Measurements from ENCODE around the gene CTNNA3. TPM values are rescaled to one million over a fixed set of nuclear protein-coding genes. Genes with fewer than 3 reads are reported as not detected.

The CTNNA3 gene
- total RNA-seq, 2 donors from 2014 or later: 0.37 to 1.1 TPM

GRCh38 chr10:67277402-67277801, 418.6 kb downstream of the CTNNA3 start:
- no peak for DNase-seq
- no peaks in the 10 kb centered on the region for H3K36me3 ChIP-seq
- no peaks in the 10 kb centered on the region for H3K4me1 ChIP-seq
- H3K27me3 ChIP-seq: no peaks in the 10 kb centered on the region
- no peak overlapping the region for H3K9ac ChIP-seq (ENCODE audit: low read depth in 2 of 2, low read length in 2 of 2)
- TF ChIP-seq, protein P1, sequence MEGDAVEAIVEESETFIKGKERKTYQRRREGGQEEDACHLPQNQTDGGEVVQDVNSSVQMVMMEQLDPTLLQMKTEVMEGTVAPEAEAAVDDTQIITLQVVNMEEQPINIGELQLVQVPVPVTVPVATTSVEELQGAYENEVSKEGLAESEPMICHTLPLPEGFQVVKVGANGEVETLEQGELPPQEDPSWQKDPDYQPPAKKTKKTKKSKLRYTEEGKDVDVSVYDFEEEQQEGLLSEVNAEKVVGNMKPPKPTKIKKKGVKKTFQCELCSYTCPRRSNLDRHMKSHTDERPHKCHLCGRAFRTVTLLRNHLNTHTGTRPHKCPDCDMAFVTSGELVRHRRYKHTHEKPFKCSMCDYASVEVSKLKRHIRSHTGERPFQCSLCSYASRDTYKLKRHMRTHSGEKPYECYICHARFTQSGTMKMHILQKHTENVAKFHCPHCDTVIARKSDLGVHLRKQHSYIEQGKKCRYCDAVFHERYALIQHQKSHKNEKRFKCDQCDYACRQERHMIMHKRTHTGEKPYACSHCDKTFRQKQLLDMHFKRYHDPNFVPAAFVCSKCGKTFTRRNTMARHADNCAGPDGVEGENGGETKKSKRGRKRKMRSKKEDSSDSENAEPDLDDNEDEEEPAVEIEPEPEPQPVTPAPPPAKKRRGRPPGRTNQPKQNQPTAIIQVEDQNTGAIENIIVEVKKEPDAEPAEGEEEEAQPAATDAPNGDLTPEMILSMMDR (IDR thresholded peaks at IDR 0.05): no peak
- intact Hi-C loops (cut with DNase I): no loop called here
- no peaks in the 10 kb centered on the region for H3K9me3 ChIP-seq
- no peak overlapping the region for H3K27ac ChIP-seq
- no peak overlapping the region for H3K4me3 ChIP-seq

- intact Hi-C loops (cut with DNase I): no loop called here
- Histone ChIP-seq H3K9ac (ENCODE audit: low read depth in 2 of 2, low read length in 2 of 2) (no peak overlapping the region), H3K9me3 (no peaks in the 10 kb centered on the region), H3K27ac (no peak overlapping the region), H3K36me3 (no peaks in the 10 kb centered on the region), H3K4me1 (no peaks in the 10 kb centered on the region), H3K4me3 (no peak overlapping the region), H3K27me3 (no peaks in the 10 kb centered on the region)
- DNase-seq: no peak
- TF ChIP-seq, protein P1 (IDR thresholded peaks at IDR 0.05): no peak
Observed at GRCh38 chr10:67269828-67270227, 426.2 kb downstream of the CTNNA3 start.

GRCh38 chr10:67268146-67268545, 427.8 kb downstream of the CTNNA3 start:
- TF ChIP-seq, protein P1 (IDR thresholded peaks at IDR 0.05): no peak
- Histone ChIP-seq H3K4me1 (no peaks in the 10 kb centered on the region), H3K4me3 (no peak overlapping the region), H3K9me3 (no peaks in the 10 kb centered on the region), H3K27ac (no peak overlapping the region), H3K36me3 (no peaks in the 10 kb centered on the region), H3K27me3 (no peaks in the 10 kb centered on the region), H3K9ac (ENCODE audit: low read depth in 2 of 2, low read length in 2 of 2) (no peak overlapping the region)
- intact Hi-C loops (cut with DNase I): no loop called here
- DNase-seq: no peak

DNA sequence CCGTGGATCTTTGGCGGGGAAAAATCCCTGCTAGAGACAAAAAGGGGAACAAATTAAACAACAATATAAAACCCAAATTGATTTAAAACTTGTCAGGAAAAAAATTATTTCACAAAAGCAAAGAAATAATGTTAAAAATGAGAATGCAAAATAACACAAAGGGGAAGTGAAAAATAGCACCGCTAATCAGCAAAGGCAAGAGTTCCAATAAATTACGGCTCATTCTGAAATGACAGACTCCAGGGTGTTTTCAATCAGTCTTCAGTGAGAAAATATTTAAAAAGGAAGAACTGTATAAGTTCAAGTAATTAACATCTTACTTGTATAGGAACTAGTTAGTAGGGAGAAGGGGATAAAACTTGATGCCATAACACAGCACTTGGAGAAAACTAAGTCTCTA, 433.3 kb downstream of the CTNNA3 start:
- TF ChIP-seq, protein P1 (IDR thresholded peaks at IDR 0.05): no peak
- H3K9ac ChIP-seq (ENCODE audit: low read depth in 2 of 2, low read length in 2 of 2): no peak overlapping the region
- H3K27me3 ChIP-seq: peaks cover 5% of the 10 kb centered on the region
- intact Hi-C loops (cut with DNase I): no loop called here
- no peaks in the 10 kb centered on the region for H3K4me1 ChIP-seq
- no peak for DNase-seq
- no peaks in the 10 kb centered on the region for H3K36me3 ChIP-seq
- H3K4me3 ChIP-seq: no peak overlapping the region
- no peaks in the 10 kb centered on the region for H3K9me3 ChIP-seq
- H3K27ac ChIP-seq: no peak overlapping the region

DNA sequence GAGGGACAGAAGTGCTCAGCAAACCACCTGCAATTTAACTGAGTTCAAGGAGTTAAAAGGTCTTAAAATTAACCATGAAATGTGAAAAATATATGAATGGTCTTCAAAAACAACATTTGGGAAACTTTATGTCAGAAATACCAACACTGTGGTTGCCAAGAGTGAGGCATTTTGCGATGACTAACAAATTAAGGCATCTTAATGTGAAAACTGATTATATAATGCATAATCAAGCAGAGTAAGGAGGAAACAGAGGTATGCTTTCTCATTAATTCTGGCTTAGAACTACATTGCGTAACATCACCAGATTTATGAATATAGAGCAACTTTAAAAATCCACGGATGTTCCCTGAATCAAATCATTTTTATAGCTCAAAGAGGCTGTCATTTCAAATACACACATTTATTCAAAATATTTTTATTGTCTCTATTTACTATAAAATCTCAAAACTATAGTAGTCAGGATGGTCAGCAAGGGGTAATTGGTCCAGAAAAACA, 434.6 kb downstream of the CTNNA3 start:
- peaks cover 5% of the 10 kb centered on the region for H3K27me3 ChIP-seq
- no peaks in the 10 kb centered on the region for H3K9me3 ChIP-seq
- TF ChIP-seq, protein P1 (IDR thresholded peaks at IDR 0.05): no peak
- no peak overlapping the region for H3K4me3 ChIP-seq
- no peak overlapping the region for H3K9ac ChIP-seq (ENCODE audit: low read depth in 2 of 2, low read length in 2 of 2)
- intact Hi-C loops (cut with DNase I): no loop called here
- no peak for DNase-seq
- no peaks in the 10 kb centered on the region for H3K4me1 ChIP-seq
- H3K27ac ChIP-seq: no peak overlapping the region
- H3K36me3 ChIP-seq: no peaks in the 10 kb centered on the region

Data from colonic mucosa (tissue), 4 donors.